A673 (cell line): ENCODE results near the gene RMND1.

Source experiments
- CTCF ChIP-seq: fragments of 300-800, 200-600 bp; sonication (generic); conservative IDR thresholded peaks from 2 replicates; pipeline ENCODE4 v1.5.1; 2017; ENCODE audit warnings: low read depth, mild to moderate bottlenecking, antibody characterized with exemption, low read length, moderate library complexity, mixed read lengths
- EZH2 ChIP-seq: fragments of 200-600 bp; sonication (generic); IDR thresholded peaks from 2 replicates; pipeline ENCODE4 v1.6.1; 2017; ENCODE audit warnings: borderline replicate concordance, low read depth, mild to moderate bottlenecking, mixed read lengths, antibody characterized with exemption, low read length; ENCODE audit not compliant: poor library complexity, severe bottlenecking

GRCh38 chr6:151482290-151482689 is 30.4 kb upstream of the RMND1 start:
- TF ChIP-seq CTCF, result no peak
- TF ChIP-seq EZH2, result no peak
